A673 (cell line): Measurements from ENCODE around the gene MGST2.

Experiments
- CTCF ChIP-seq: fragments of 300-800, 200-600 bp; sonication (generic); conservative IDR thresholded peaks from 2 replicates; pipeline ENCODE4 v1.5.1; 2017; ENCODE audit warnings: low read depth, mild to moderate bottlenecking, antibody characterized with exemption, low read length, moderate library complexity, mixed read lengths
- EZH2 ChIP-seq: fragments of 200-600 bp; sonication (generic); IDR thresholded peaks from 2 replicates; pipeline ENCODE4 v1.6.1; 2017; ENCODE audit warnings: borderline replicate concordance, low read depth, mild to moderate bottlenecking, mixed read lengths, antibody characterized with exemption, low read length; ENCODE audit not compliant: poor library complexity, severe bottlenecking

GRCh38 chr4:139664442-139664841, 1.2 kb upstream of the MGST2 start:
- TF ChIP-seq CTCF, result no peak
- TF ChIP-seq EZH2, result no peak
